BLaER1 treated with 17β-estradiol and CSF1 and Interleukin-3, amounts not matched to agents 10 nM and 100 nM (cell line): ENCODE results near the gene XRCC6.

ENCODE experiments used
- H3K27ac ChIP-seq, 11 experiments: shearing (Covaris generic); formaldehyde crosslinking; 2 replicates each; pipeline ENCODE4 v1.8.1; 2022
- H3K27me3 ChIP-seq, 11 experiments: shearing (Covaris generic); formaldehyde crosslinking; 2 replicates each; pipeline ENCODE4 v1.8.1; 2022
- H3K36me3 ChIP-seq, 11 experiments: shearing (Covaris generic); formaldehyde crosslinking; 2 replicates each; pipeline ENCODE4 v1.8.1; 2022
- H3K4me1 ChIP-seq, 10 experiments: shearing (Covaris generic); formaldehyde crosslinking; 2 replicates each; pipeline ENCODE4 v1.8.1; 2022
- H3K4me2 ChIP-seq, 11 experiments: shearing (Covaris generic); formaldehyde crosslinking; 2 replicates each; pipeline ENCODE4 v1.8.1; 2022
- H3K4me3 ChIP-seq, 10 experiments: shearing (Covaris generic); formaldehyde crosslinking; 2 replicates each; pipeline ENCODE4 v1.8.1; 2022
- H3K9ac ChIP-seq, 11 experiments: shearing (Covaris generic); formaldehyde crosslinking; 2 replicates each; pipeline ENCODE4 v1.8.1; 2022
- H3K9me3 ChIP-seq, 11 experiments: shearing (Covaris generic); formaldehyde crosslinking; replicated peaks in 1 of 11; 2 replicates each; pipeline ENCODE4 v1.8.1; 2022
- H4K20me1 ChIP-seq, 11 experiments: shearing (Covaris generic); formaldehyde crosslinking; 2 replicates each; pipeline ENCODE4 v1.8.1; 2022
- Cebpa-rat ChIP-seq, 11 experiments: shearing (Covaris generic); IDR thresholded peaks; 2 replicates each; pipeline ENCODE4 v1.8.1; 2022

Gene XRCC6

GRCh38 chr22:41595703-41596102 lies 25.4 kb upstream of the XRCC6 start:
- peaks cover 9 to 22% (median 15%) of the 10 kb centered on the region in 11 experiments for H3K36me3 ChIP-seq
- H3K27ac ChIP-seq: no peak overlapping the region
- peaks cover 0 to 66% (median 44%) of the 10 kb centered on the region in 11 experiments; a peak in 18 of 22 replicates for H4K20me1 ChIP-seq
- TF ChIP-seq Cebpa-rat (IDR thresholded peaks at IDR 0.05): no peak
- no peaks in the 10 kb centered on the region for H3K9me3 ChIP-seq
- no peak overlapping the region; a peak in 1 of 22 replicates for H3K9ac ChIP-seq
- no peak overlapping the region for H3K4me3 ChIP-seq
- peaks cover under 1 to 7% (median 2%) of the 10 kb centered on the region in 10 experiments; a peak in 15 of 20 replicates for H3K4me1 ChIP-seq
- H3K27me3 ChIP-seq: peaks cover 0 to 28% (median 24%) of the 10 kb centered on the region in 11 experiments; a peak in 20 of 22 replicates
- H3K4me2 ChIP-seq: no peak overlapping the region

GRCh38 chr22:41596776-41597634 lies 24.1 kb upstream of the XRCC6 start:
- Histone ChIP-seq H3K4me1 (peaks cover 0 to 1% (median 0%) of the 10 kb centered on the region in 10 experiments; a peak in 1 of 20 replicates), H3K4me3 (no peak overlapping the region), H3K9ac (no peak overlapping the region), H3K36me3 (peaks cover 21 to 35% (median 28%) of the 10 kb centered on the region in 11 experiments), H3K27me3 (peaks cover 9 to 41% (median 37%) of the 10 kb centered on the region in 11 experiments; a peak in 21 of 22 replicates), H3K4me2 (no peak overlapping the region), H3K27ac (no peak overlapping the region), H4K20me1 (peaks cover 0 to 79% (median 57%) of the 10 kb centered on the region in 11 experiments; a peak in 20 of 22 replicates), H3K9me3 (no peaks in the 10 kb centered on the region)
- no peak for TF ChIP-seq Cebpa-rat (IDR thresholded peaks at IDR 0.05)

- H4K20me1 ChIP-seq: peaks cover 0 to 85% (median 63%) of the 10 kb centered on the region in 11 experiments; a peak in 20 of 22 replicates
- no peak overlapping the region for H3K4me2 ChIP-seq
- peaks cover 27 to 41% (median 34%) of the 10 kb centered on the region in 11 experiments for H3K36me3 ChIP-seq
- H3K27ac ChIP-seq: no peak overlapping the region
- no peak overlapping the region for H3K4me3 ChIP-seq
- H3K27me3 ChIP-seq: peaks cover 14 to 47% (median 43%) of the 10 kb centered on the region in 11 experiments
- no peaks in the 10 kb centered on the region for H3K9me3 ChIP-seq
- no peak for TF ChIP-seq Cebpa-rat (IDR thresholded peaks at IDR 0.05)
- H3K9ac ChIP-seq: peak overlapping the region in 2 of 11 experiments; percentile 1 to 5; a peak in 1 of 22 replicates
- no peaks in the 10 kb centered on the region for H3K4me1 ChIP-seq
Measured at GRCh38 chr22:41597635-41597953, 23.5 kb upstream of the XRCC6 start.

- Histone ChIP-seq H3K9ac (peak overlapping the region in 3 of 11 experiments; percentile 1 to 5 (median 1); a peak in 2 of 22 replicates), H3K9me3 (no peaks in the 10 kb centered on the region), H4K20me1 (peaks cover 0 to 90% (median 68%) of the 10 kb centered on the region in 11 experiments; a peak in 20 of 22 replicates), H3K4me3 (no peak overlapping the region), H3K27me3 (peaks cover 19 to 52% (median 48%) of the 10 kb centered on the region in 11 experiments), H3K36me3 (peaks cover 32 to 46% (median 39%) of the 10 kb centered on the region in 11 experiments), H3K4me2 (no peak overlapping the region), H3K27ac (no peak overlapping the region), H3K4me1 (peaks cover 0 to 3% (median 0%) of the 10 kb centered on the region in 10 experiments; a peak in 2 of 20 replicates)
- TF ChIP-seq Cebpa-rat (IDR thresholded peaks at IDR 0.05): no peak
Measured at GRCh38 chr22:41598081-41598480, 23.0 kb upstream of the XRCC6 start.

GRCh38 chr22:41598891-41599635 lies 22.0 kb upstream of the XRCC6 start:
- no peaks in the 10 kb centered on the region for H3K9me3 ChIP-seq
- H3K27ac ChIP-seq: no peak overlapping the region
- no peak for TF ChIP-seq Cebpa-rat (IDR thresholded peaks at IDR 0.05)
- peak overlapping the region in 2 of 11 experiments; percentile 1 to 5; a peak in 1 of 22 replicates for H3K9ac ChIP-seq
- peaks cover 35 to 55% (median 45%) of the 10 kb centered on the region in 11 experiments for H3K36me3 ChIP-seq
- H3K27me3 ChIP-seq: peaks cover 28 to 61% (median 55%) of the 10 kb centered on the region in 11 experiments
- H3K4me3 ChIP-seq: no peak overlapping the region
- peaks cover 0 to 95% (median 77%) of the 10 kb centered on the region in 11 experiments; a peak in 20 of 22 replicates for H4K20me1 ChIP-seq
- H3K4me2 ChIP-seq: no peak overlapping the region
- peaks cover 0 to 12% (median 2%) of the 10 kb centered on the region in 10 experiments; a peak in 7 of 20 replicates for H3K4me1 ChIP-seq

GRCh38 chr22:41600976-41601375 lies 20.1 kb upstream of the XRCC6 start:
- peaks cover 41 to 80% (median 72%) of the 10 kb centered on the region in 11 experiments for H3K27me3 ChIP-seq
- no peak overlapping the region for H3K9ac ChIP-seq
- H3K4me1 ChIP-seq: peaks cover 0 to 17% (median 6%) of the 10 kb centered on the region in 10 experiments; a peak in 8 of 20 replicates
- H3K36me3 ChIP-seq: peaks cover 49 to 72% (median 59%) of the 10 kb centered on the region in 11 experiments
- no peaks in the 10 kb centered on the region for H3K9me3 ChIP-seq
- no peak for TF ChIP-seq Cebpa-rat (IDR thresholded peaks at IDR 0.05)
- H3K4me3 ChIP-seq: no peak overlapping the region
- no peak overlapping the region for H3K27ac ChIP-seq
- peaks cover 13 to 99% (median 92%) of the 10 kb centered on the region in 11 experiments; a peak in 20 of 22 replicates for H4K20me1 ChIP-seq
- no peak overlapping the region for H3K4me2 ChIP-seq

GRCh38 chr22:41603873-41604332 lies 17.2 kb upstream of the XRCC6 start:
- no peak overlapping the region for H3K4me3 ChIP-seq
- no peaks in the 10 kb centered on the region for H3K9me3 ChIP-seq
- peaks cover 70 to 99% (median 92%) of the 10 kb centered on the region in 11 experiments for H3K27me3 ChIP-seq
- peaks cover 0 to 17% (median 6%) of the 10 kb centered on the region in 10 experiments; a peak in 8 of 20 replicates for H3K4me1 ChIP-seq
- TF ChIP-seq Cebpa-rat (IDR thresholded peaks at IDR 0.05): no peak
- no peak overlapping the region for H3K27ac ChIP-seq
- peaks cover 71 to 98% (median 78%) of the 10 kb centered on the region in 11 experiments for H3K36me3 ChIP-seq
- H3K4me2 ChIP-seq: peak overlapping the region in 5 of 11 experiments; percentile 5 to 19 (median 14); a peak in 3 of 22 replicates
- peaks cover 34 to 99% (median 96%) of the 10 kb centered on the region in 11 experiments; a peak in 21 of 22 replicates for H4K20me1 ChIP-seq
- H3K9ac ChIP-seq: peak overlapping the region in 1 of 11 experiments; percentile 2; a peak in 1 of 22 replicates

- Histone ChIP-seq H3K9me3 (no peaks in the 10 kb centered on the region), H3K4me1 (peaks cover 0 to 11% (median 6%) of the 10 kb centered on the region in 10 experiments; a peak in 8 of 20 replicates), H3K4me3 (no peak overlapping the region), H3K9ac (no peak overlapping the region), H3K27ac (no peak overlapping the region), H3K4me2 (no peak overlapping the region), H3K27me3 (peaks cover 55 to 78% (median 66%) of the 10 kb centered on the region in 11 experiments), H4K20me1 (peaks cover 48 to 100% (median 100%) of the 10 kb centered on the region in 11 experiments; a peak in 21 of 22 replicates), H3K36me3 (peaks cover 36 to 99% (median 66%) of the 10 kb centered on the region in 11 experiments)
- no peak for TF ChIP-seq Cebpa-rat (IDR thresholded peaks at IDR 0.05)
Measured at GRCh38 chr22:41608386-41608785, 12.7 kb upstream of the XRCC6 start.
